ENCODE results near the gene DCN.

DNA sequence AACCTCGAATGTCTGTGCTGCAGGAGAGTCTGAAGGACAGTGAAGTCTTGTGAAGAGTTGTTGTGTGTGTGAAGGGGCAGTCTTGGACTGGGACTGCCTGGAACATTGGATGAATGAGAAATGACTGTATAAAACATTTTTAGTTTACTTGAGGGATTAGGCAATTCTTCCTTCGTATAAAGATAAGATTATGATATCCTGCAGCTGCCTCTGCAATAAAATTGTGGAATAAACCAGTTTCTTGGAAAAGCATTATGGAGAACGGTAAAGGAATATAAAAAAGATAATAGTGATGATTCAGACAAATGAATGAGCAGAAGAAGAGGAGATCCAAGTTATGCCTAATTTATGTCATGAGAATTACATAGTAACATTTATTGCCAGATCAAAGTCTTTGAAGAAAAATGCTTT lies 40.4 kb downstream of the DCN start:
- TF ChIP-seq EZH2phosphoT487 (IDR thresholded peaks at IDR 0.05): no peak
- no peak for TF ChIP-seq EZH2 (IDR thresholded peaks at IDR 0.05)
- no peak for TF ChIP-seq CTCF (IDR thresholded peaks at IDR 0.05)

All from neural progenitor cell (in vitro differentiated cells).